ENCODE data around the gene RARB.

DNA sequence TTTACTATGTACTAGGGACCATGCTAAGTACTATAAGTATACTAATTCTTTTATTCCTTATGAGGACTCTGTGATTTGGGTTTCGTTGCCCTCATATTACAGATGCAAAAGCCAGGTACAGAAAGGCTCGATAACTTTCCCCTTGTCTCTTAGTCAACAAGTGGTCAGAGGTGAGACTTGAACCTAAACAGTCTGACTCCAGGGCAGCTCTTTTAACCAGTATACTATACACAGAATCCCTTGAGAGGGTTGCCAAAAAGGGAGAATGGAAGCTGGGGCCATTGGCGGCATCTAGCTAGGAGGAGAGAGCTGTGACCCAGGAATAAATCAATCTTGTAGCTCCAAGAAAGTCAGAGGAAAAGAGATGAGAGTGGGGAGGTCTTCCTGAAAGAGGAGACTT, 144.3 kb downstream of the RARB start:
- TF ChIP-seq SUZ12 (IDR thresholded peaks at IDR 0.05; ENCODE audit: extremely low read depth, insufficient read depth, insufficient read length) = no peak
- TF ChIP-seq YY1 (IDR thresholded peaks at IDR 0.05; ENCODE audit: insufficient read depth, insufficient read length) = no peak
- TF ChIP-seq ZNF274 (IDR thresholded peaks at IDR 0.05; ENCODE audit: low read depth, low read length) = no peak

Measured in NT2/D1 (cell line).